GM12864 (cell line): ENCODE data around the gene NACA2.
"Not testable (repeated sequence)": the region's sequence is repeated elsewhere in the genome, so short reads cannot be mapped to it uniquely, and the experiment has no call there.

Experiments used
- DNase-seq: peaks from one replicate; pipeline ENCODE4 v3.0.0-alpha.2; 2011; ENCODE audit warnings: low read depth
- H3K4me3 ChIP-seq: 2 replicates; pipeline ENCODE4 v1.5.1; 2011; ENCODE audit warnings: mild to moderate bottlenecking, low read depth, low read length, control low read depth
- TF ChIP-seq, protein P1 (sequence below): IDR thresholded peaks from 2 replicates; pipeline ENCODE4 v1.5.1; 2011; ENCODE audit warnings: low read depth, mild to moderate bottlenecking, moderate library complexity, low read length, control low read depth, inconsistent platforms; ENCODE audit errors: missing control alignments

Gene NACA2

DNA sequence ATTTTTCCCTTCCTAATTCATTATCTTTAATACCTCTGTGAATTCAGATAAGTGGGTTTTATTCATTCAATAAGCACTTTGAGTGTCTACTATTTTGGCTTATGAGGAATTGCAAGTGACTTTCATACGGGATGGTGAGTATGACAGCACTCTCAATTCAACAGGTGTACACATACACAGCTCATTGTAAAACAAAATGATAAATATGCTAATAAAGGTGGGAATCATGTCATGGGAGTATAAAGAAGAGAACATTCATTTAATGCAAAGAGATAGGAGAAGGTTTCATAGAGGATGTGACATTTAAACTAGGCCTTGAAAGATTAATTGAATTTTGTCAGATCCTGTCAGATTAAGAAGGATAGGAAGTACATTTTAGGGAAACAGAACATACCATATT is 19.4 kb downstream of the NACA2 start:
- TF ChIP-seq, protein P1, sequence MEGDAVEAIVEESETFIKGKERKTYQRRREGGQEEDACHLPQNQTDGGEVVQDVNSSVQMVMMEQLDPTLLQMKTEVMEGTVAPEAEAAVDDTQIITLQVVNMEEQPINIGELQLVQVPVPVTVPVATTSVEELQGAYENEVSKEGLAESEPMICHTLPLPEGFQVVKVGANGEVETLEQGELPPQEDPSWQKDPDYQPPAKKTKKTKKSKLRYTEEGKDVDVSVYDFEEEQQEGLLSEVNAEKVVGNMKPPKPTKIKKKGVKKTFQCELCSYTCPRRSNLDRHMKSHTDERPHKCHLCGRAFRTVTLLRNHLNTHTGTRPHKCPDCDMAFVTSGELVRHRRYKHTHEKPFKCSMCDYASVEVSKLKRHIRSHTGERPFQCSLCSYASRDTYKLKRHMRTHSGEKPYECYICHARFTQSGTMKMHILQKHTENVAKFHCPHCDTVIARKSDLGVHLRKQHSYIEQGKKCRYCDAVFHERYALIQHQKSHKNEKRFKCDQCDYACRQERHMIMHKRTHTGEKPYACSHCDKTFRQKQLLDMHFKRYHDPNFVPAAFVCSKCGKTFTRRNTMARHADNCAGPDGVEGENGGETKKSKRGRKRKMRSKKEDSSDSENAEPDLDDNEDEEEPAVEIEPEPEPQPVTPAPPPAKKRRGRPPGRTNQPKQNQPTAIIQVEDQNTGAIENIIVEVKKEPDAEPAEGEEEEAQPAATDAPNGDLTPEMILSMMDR, result no peak

DNA sequence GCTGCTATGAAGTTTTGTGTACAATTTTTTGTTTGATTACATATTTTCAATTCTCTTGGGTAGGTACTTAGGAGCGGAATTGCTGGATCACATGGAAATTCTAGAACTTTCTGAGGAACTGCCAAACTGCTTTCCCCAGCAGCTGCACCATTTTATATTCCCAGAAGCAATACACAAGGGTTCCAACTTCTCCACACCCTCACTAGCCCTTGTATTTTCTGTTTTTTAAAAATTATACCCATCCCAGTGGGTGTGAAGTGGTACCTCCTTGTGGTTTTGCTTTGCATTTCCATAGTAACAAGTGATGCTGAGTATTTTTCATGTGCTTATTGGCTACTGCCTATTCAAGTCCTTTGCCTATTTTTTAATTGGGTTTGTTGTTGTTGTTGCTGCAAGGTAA is 20.9 kb downstream of the NACA2 start:
- TF ChIP-seq, protein P1, result no peak
- H3K4me3 ChIP-seq, result no peak overlapping the region
- no peak for DNase-seq

More for the DNA sequence above, 19.4 kb downstream of the NACA2 start:
- DNase-seq, result no peak
- H3K4me3 ChIP-seq, result no peak overlapping the region

- DNase-seq, H3K4me3 ChIP-seq: not testable (repeated sequence)
Measured at GRCh38 chr17:61569525-61569924, 21.5 kb downstream of the NACA2 start.

DNA sequence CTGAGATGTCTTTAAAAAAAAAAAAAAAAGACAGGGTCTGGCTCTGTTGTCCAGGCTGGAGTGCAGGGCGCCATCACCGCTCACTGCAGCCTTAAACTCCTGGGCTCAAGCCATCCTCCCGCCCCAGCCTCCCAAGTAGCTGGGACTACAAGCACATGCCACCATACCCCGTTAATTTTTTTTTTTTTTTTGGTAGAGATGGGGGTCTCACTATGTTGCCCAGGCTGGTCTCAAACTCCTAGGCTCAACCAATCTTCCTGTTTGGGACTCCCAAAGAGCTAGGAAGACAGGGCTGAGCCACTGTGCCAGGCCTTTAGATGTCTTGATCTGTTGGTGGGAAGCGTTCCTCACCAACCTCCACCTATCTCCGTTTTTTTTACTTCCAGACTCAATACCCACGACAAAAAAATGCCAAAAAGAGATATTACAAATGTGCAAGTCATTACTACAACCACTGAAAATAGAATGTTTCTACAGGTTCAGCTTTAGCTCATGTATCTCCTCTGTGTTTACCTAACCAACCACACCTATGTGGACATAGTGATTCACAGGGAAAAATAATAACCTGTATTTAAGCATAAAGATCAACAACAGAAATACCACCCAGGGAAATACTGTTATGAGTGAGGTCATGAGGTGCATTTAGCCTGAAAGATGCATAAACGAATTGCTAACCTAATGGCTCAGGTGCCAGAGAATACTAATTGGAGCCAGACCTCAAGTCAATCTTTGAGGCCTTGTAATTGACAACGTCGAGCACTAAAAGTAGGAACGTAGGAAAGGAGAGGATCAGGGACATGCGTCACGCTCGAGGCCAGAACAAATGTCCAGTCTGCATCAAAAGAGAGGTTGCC is 22.6 kb downstream of the NACA2 start:
- no peak overlapping the region for H3K4me3 ChIP-seq
- DNase-seq, result no peak
- TF ChIP-seq, protein P1, result no peak

DNA sequence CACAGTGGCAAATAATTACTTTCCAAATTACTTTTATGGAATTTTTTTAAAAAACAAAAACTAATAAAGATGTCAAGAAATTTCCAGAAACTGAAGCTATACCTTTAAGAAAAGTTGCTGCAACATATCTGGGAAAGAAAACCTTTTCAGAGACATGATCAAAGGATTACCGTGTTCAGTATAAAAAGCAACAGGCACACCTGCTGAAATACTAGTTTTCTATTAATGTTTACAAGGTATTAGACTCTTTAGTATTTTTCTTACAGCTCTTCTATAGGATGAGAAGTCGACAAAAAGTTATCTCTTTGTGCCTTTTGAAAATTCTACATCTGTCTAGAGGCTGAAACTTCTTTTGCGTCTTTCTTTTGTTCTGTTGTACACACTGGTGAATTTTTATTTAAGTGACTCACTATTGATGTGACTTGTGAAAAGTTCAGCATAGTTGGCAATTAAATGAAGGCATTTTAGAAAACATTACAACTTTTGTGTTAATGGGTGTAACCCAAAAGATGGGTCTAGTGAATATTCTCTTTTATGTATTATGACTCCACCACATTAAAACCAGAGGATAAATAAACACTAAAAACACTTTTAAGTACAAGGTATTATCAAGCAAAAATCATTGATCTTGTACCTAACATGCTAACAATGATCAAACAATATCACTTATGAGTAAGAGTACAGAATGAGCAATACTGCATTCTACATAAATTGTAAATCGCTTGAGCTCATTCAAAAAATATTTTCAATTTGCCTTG is 23.8 kb downstream of the NACA2 start:
- H3K4me3 ChIP-seq, result no peak overlapping the region
- no peak for DNase-seq
- TF ChIP-seq, protein P1, result no peak

DNA sequence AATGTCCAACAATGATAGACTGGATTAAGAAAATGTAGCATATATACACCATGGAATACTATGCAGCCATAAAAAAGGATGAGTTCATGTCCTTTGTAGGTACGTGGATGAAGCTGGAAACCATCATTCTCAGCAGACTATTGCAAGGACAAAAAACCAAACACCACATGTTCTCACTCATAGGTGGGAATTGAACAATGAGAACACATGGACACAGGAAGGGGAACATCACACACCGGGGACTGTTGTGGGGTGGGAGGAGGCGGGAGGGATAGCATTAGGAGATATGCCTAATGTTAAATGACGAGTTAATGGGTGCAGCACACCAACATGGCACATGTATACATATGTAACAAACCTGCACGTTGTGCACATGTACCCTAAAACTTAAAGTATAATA is 24.6 kb downstream of the NACA2 start:
- not testable (repeated sequence) for H3K4me3 ChIP-seq, DNase-seq

GRCh38 chr17:61565850-61566249 is 25.2 kb downstream of the NACA2 start:
- not testable (repeated sequence) for DNase-seq, H3K4me3 ChIP-seq

DNA sequence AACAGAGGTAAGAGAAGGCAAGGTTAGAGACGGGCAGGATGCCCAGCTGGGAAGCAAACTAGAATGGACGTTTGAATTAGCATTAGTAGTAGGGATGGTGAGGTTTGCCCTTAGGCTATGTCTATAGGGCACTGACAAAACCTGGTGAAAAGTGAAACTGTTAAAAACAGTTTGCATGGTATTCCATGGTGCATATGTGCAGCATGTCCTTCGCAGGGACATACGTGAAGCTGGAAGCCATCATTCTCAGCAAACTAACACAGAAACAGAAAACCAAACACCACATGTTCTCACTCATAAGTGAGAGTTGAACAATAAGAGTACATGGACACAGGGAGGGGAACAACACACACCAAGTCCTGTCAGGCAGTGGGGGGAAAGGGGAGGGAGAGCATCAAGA is 25.8 kb downstream of the NACA2 start:
- TF ChIP-seq, protein P1, result no peak
- DNase-seq, result no peak
- no peak overlapping the region for H3K4me3 ChIP-seq
